ENCODE results near the gene ABCC4. TPM values are rescaled to one million over a fixed set of nuclear protein-coding genes. Genes with fewer than 3 reads are reported as not detected.

The ABCC4 gene
- total RNA-seq, 1 donor: 11.8 TPM

- no peaks in the 10 kb centered on the region for H3K9me3 ChIP-seq (ENCODE audit: low read depth, low read length)
- H3K4me1 ChIP-seq (ENCODE audit: insufficient read depth, low read length): no peaks in the 10 kb centered on the region
- no peak overlapping the region for H3K4me3 ChIP-seq (ENCODE audit: low read length)
- H3K27me3 ChIP-seq (ENCODE audit: insufficient read depth, low read length): no peaks in the 10 kb centered on the region
Observed at GRCh38 chr13:95254339-95254738, 46.9 kb downstream of the ABCC4 start.

DNA sequence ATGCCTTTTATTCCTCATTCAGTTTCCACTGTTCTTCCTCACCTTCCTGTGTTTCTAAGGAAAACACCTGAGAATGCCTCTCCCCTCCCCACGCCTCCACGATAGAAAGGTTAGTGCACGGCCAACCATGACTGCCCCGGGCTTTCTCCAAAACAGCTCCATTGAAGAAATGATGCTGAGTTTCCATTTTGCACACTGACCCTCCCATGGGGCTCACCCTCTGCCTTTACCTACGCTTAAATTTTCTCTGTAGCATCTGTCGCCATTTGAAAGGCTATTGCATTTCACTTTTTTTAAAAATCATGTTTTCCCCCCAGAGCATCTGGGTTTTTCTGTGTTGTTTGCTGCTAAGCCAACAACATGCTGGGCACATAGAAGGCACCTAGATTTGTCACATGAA lies 48.2 kb downstream of the ABCC4 start:
- H3K4me3 ChIP-seq (ENCODE audit: low read length): no peak overlapping the region
- H3K27me3 ChIP-seq (ENCODE audit: insufficient read depth, low read length): no peaks in the 10 kb centered on the region
- no peaks in the 10 kb centered on the region for H3K4me1 ChIP-seq (ENCODE audit: insufficient read depth, low read length)
- H3K9me3 ChIP-seq (ENCODE audit: low read depth, low read length): no peaks in the 10 kb centered on the region

DNA sequence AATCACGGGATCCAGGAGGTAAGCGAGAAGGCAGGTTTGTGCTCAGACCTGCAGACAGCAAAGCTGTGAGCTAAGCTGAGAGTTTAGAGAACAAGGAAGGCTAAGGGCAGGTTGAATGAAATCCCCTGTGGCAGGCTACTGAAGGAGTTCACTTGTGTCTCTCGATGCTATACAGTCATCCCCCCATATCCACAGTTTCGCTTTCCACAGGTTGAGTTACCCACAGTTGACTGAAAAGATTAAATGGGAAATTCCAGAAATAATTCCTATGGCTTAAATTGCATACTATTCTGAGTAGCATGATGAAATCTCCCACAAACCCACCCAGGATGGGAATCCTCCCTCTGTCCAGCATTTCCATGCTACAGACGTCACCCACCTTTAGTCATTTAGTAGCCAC lies 49.6 kb downstream of the ABCC4 start:
- Histone ChIP-seq H3K4me3 (ENCODE audit: low read length) (no peak overlapping the region), H3K9me3 (ENCODE audit: low read depth, low read length) (no peaks in the 10 kb centered on the region), H3K27me3 (ENCODE audit: insufficient read depth, low read length) (no peaks in the 10 kb centered on the region), H3K4me1 (ENCODE audit: insufficient read depth, low read length) (no peaks in the 10 kb centered on the region)

GRCh38 chr13:95250961-95251360 lies 50.3 kb downstream of the ABCC4 start:
- H3K27me3 ChIP-seq (ENCODE audit: insufficient read depth, low read length): no peaks in the 10 kb centered on the region
- H3K9me3 ChIP-seq (ENCODE audit: low read depth, low read length): no peaks in the 10 kb centered on the region
- no peak overlapping the region for H3K4me3 ChIP-seq (ENCODE audit: low read length)
- peaks cover 5% of the 10 kb centered on the region for H3K4me1 ChIP-seq (ENCODE audit: insufficient read depth, low read length)

DNA sequence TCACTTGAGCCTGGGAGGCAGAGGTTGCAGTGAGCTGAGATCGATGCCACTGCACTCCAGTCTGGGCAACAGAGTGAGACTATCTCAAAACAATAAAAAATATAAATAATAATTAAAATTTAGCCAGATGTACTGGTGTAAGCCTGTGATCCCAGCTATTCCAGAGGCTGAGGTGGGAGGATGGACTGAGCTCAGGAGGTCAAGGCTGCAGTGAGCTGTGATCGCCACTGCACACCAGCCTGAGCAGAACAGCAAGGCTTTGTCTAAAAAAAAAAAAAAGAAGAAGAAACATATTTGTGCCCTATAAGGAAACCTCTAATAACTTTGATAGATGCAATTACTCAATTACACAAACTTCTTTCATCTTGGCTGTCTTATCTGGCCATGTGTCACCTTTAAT lies 52.3 kb downstream of the ABCC4 start:
- H3K4me1 ChIP-seq (ENCODE audit: insufficient read depth, low read length): peaks cover 14% of the 10 kb centered on the region
- H3K27me3 ChIP-seq (ENCODE audit: insufficient read depth, low read length): no peaks in the 10 kb centered on the region
- H3K9me3 ChIP-seq (ENCODE audit: low read depth, low read length): no peaks in the 10 kb centered on the region
- no peak overlapping the region for H3K4me3 ChIP-seq (ENCODE audit: low read length)

DNA sequence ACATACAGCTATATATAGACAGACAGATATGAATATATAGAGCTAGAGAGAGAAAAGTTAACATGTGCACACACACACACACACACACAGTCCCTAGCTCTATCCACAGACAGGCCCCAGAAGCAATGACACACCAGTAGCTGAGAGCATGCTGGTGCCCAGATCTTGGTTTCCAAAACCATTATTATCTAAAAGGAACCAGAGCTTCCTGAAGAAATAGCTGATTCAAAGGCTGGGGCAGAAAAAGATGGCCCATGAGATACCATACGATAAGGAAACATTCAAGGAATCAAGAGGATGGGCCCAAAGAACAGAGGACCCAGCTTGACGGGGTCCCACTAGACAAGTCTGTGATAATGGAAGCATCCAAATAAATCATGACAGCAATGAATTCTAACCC lies 53.4 kb downstream of the ABCC4 start:
- H3K27me3 ChIP-seq (ENCODE audit: insufficient read depth, low read length): no peaks in the 10 kb centered on the region
- peaks cover 14% of the 10 kb centered on the region for H3K4me1 ChIP-seq (ENCODE audit: insufficient read depth, low read length)
- no peaks in the 10 kb centered on the region for H3K9me3 ChIP-seq (ENCODE audit: low read depth, low read length)
- no peak overlapping the region for H3K4me3 ChIP-seq (ENCODE audit: low read length)

DNA sequence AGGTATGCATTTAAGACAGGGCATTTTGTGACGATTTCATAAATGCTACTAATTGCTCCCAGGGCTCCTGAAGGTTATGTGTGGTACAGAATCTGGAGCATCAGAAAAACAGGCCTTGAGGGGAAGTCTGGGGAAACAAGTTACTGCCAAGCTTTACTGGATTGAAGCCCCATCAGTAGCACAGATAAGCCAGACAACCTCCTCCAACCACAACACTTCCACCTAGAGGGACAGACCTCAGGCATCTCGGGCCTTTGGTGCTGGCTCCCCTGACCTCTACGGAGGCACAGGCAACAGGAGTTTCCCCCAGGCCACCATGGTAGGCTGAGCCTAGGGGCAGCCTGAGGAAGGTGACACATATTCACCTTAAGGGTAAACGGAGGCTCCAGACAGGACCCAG lies 54.1 kb downstream of the ABCC4 start:
- Histone ChIP-seq H3K9me3 (ENCODE audit: low read depth, low read length) (no peaks in the 10 kb centered on the region), H3K27me3 (ENCODE audit: insufficient read depth, low read length) (no peaks in the 10 kb centered on the region), H3K4me1 (ENCODE audit: insufficient read depth, low read length) (peaks cover 14% of the 10 kb centered on the region), H3K4me3 (ENCODE audit: low read length) (no peak overlapping the region)

- Histone ChIP-seq H3K4me3 (ENCODE audit: low read length) (no peak overlapping the region), H3K4me1 (ENCODE audit: insufficient read depth, low read length) (peaks cover 14% of the 10 kb centered on the region), H3K9me3 (ENCODE audit: low read depth, low read length) (no peaks in the 10 kb centered on the region), H3K27me3 (ENCODE audit: insufficient read depth, low read length) (no peaks in the 10 kb centered on the region)
Observed at GRCh38 chr13:95246292-95247082, 54.8 kb downstream of the ABCC4 start.

GRCh38 chr13:95245071-95245470 lies 56.2 kb downstream of the ABCC4 start:
- Histone ChIP-seq H3K27me3 (ENCODE audit: insufficient read depth, low read length) (no peaks in the 10 kb centered on the region), H3K4me1 (ENCODE audit: insufficient read depth, low read length) (peaks cover 14% of the 10 kb centered on the region), H3K4me3 (ENCODE audit: low read length) (no peak overlapping the region)

DNA sequence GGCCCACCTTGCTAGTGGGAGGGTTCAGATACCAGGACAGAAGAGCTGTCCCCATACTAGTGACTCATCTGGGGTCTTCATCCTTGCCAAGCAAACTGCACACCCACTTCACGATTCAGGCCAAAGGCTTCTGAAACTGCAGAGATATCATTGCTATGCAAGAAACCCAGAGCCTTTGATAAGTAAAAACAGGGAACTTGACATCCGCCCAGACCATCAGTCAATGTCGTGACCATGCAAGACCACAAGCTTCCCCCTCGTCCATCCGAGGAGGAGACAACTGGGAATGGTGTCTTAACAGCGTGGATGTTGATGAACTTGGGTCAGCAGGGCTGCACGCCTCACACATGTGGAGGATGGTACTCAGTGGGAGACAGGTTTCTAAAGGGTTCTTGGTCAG lies 58.0 kb downstream of the ABCC4 start:
- H3K9me3 ChIP-seq (ENCODE audit: low read depth, low read length): no peaks in the 10 kb centered on the region
- H3K4me1 ChIP-seq (ENCODE audit: insufficient read depth, low read length): peaks cover 18% of the 10 kb centered on the region
- no peaks in the 10 kb centered on the region for H3K27me3 ChIP-seq (ENCODE audit: insufficient read depth, low read length)
- no peak overlapping the region for H3K4me3 ChIP-seq (ENCODE audit: low read length)

More at GRCh38 chr13:95245071-95245470, 56.2 kb downstream of the ABCC4 start:
- no peaks in the 10 kb centered on the region for H3K9me3 ChIP-seq (ENCODE audit: low read depth, low read length)

GRCh38 chr13:95241321-95241720 lies 59.9 kb downstream of the ABCC4 start:
- no peaks in the 10 kb centered on the region for H3K9me3 ChIP-seq (ENCODE audit: low read depth, low read length)
- no peaks in the 10 kb centered on the region for H3K27me3 ChIP-seq (ENCODE audit: insufficient read depth, low read length)
- H3K4me3 ChIP-seq (ENCODE audit: low read length): no peak overlapping the region
- peaks cover 16% of the 10 kb centered on the region for H3K4me1 ChIP-seq (ENCODE audit: insufficient read depth, low read length)

DNA sequence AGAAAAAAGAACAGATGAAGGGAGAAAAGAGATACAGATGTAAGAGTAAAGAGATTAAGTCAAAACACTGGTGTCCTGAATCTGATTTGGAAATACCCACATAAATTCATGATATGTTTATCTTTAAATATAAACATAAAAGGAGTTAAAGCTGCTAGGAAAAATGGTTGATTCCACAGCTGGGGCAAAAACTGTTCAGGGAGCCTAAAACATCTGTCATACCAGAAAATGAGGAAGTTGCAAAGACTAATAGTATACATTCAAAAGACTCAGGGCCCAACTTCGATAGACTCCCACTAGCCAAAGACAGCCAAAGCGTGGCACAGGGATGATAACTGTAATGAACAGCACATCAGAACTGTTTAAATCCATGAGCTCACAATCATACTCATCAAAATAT lies 62.0 kb downstream of the ABCC4 start:
- H3K9me3 ChIP-seq (ENCODE audit: low read depth, low read length): no peaks in the 10 kb centered on the region
- H3K4me1 ChIP-seq (ENCODE audit: insufficient read depth, low read length): peaks cover 4% of the 10 kb centered on the region
- no peaks in the 10 kb centered on the region for H3K27me3 ChIP-seq (ENCODE audit: insufficient read depth, low read length)
- no peak overlapping the region for H3K4me3 ChIP-seq (ENCODE audit: low read length)

GRCh38 chr13:95237310-95237870 lies 63.9 kb downstream of the ABCC4 start:
- Histone ChIP-seq H3K4me3 (ENCODE audit: low read length) (no peak overlapping the region), H3K4me1 (ENCODE audit: insufficient read depth, low read length) (peaks cover 4% of the 10 kb centered on the region), H3K27me3 (ENCODE audit: insufficient read depth, low read length) (no peaks in the 10 kb centered on the region), H3K9me3 (ENCODE audit: low read depth, low read length) (no peaks in the 10 kb centered on the region)

GRCh38 chr13:95236774-95237173 lies 64.5 kb downstream of the ABCC4 start:
- no peaks in the 10 kb centered on the region for H3K27me3 ChIP-seq (ENCODE audit: insufficient read depth, low read length)
- H3K4me1 ChIP-seq (ENCODE audit: insufficient read depth, low read length): peaks cover 4% of the 10 kb centered on the region
- H3K9me3 ChIP-seq (ENCODE audit: low read depth, low read length): no peaks in the 10 kb centered on the region
- no peak overlapping the region for H3K4me3 ChIP-seq (ENCODE audit: low read length)

- Histone ChIP-seq H3K4me1 (ENCODE audit: insufficient read depth, low read length) (peaks cover 4% of the 10 kb centered on the region), H3K9me3 (ENCODE audit: low read depth, low read length) (no peaks in the 10 kb centered on the region), H3K27me3 (ENCODE audit: insufficient read depth, low read length) (no peaks in the 10 kb centered on the region), H3K4me3 (ENCODE audit: low read length) (no peak overlapping the region)
Observed at GRCh38 chr13:95235974-95236373, 65.3 kb downstream of the ABCC4 start.

DNA sequence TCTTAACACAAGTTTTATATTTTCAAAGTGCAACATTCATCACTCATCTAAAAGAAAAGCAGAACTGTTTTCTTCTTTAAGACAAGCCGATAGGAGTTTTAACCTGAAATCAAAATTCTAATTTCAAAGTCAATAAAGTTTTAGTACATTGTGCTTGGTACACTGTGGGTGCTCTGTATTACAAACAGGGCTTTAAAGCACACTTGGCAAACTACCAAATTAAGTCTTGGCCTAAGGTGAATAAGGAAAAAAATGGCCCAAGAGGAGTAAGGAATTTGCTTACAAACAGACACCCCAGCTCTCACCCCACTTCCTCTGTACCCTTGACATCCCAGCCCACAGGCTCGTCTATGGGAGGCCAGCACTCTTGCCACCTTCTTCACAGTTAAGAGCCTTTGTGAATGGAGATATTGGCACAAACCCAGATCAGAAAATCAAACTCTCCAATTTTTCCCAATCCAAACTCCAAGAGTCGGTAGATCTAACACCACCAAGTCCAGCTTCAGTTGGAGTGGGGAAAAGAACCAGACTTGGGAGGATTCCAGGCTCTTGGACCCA lies 66.0 kb downstream of the ABCC4 start:
- no peaks in the 10 kb centered on the region for H3K27me3 ChIP-seq (ENCODE audit: insufficient read depth, low read length)
- H3K4me3 ChIP-seq (ENCODE audit: low read length): no peak overlapping the region
- H3K9me3 ChIP-seq (ENCODE audit: low read depth, low read length): no peaks in the 10 kb centered on the region
- H3K4me1 ChIP-seq (ENCODE audit: insufficient read depth, low read length): peaks cover 4% of the 10 kb centered on the region
